NCI-H524 (cell line): Measurements from ENCODE around the gene ITIH4.
A peak's percentile ranks its signal among the peaks of the same experiment; 100 is the strongest.

Experiments used
- DNase-seq, 2 experiments: peaks; one replicate each; lab custom pipeline; 2025; lab: John Stamatoyannopoulos, UW

Gene ITIH4

GRCh38 chr3:52831500-52832301 is 1.2 kb upstream of the ITIH4 start:
- DNase-seq: peak; percentile 86 to 94

- no peak for DNase-seq
These were observed 487 bp downstream of the ITIH4 start for GRCh38 chr3:52829906-52830463.

- no peak for DNase-seq
These were observed 990 bp downstream of the ITIH4 start for GRCh38 chr3:52829482-52829881.

- DNase-seq: no peak
These were observed 2.6 kb downstream of the ITIH4 start for GRCh38 chr3:52827866-52828376.

GRCh38 chr3:52827441-52827840 is 3.0 kb downstream of the ITIH4 start:
- no peak for DNase-seq

- no peak for DNase-seq
These were observed 6.4 kb downstream of the ITIH4 start for GRCh38 chr3:52824037-52824436.

- DNase-seq: no peak
These were observed 8.1 kb downstream of the ITIH4 start for GRCh38 chr3:52822363-52822762.

GRCh38 chr3:52820736-52821135 is 9.7 kb downstream of the ITIH4 start:
- peak; percentile 2 to 30 for DNase-seq

GRCh38 chr3:52819936-52820335 is 10.5 kb downstream of the ITIH4 start:
- DNase-seq: peak in 1 of 2 experiments; percentile 9

- no peak for DNase-seq
These were observed 12.6 kb downstream of the ITIH4 start for GRCh38 chr3:52817860-52818259.

GRCh38 chr3:52817221-52817620 is 13.3 kb downstream of the ITIH4 start:
- no peak for DNase-seq

GRCh38 chr3:52816654-52817053 is 13.8 kb downstream of the ITIH4 start:
- DNase-seq: no peak

GRCh38 chr3:52816199-52816598 is 14.3 kb downstream of the ITIH4 start:
- no peak for DNase-seq

GRCh38 chr3:52813810-52814209 is 16.7 kb downstream of the ITIH4 start:
- no peak for DNase-seq

- DNase-seq: no peak
These were observed 18.9 kb downstream of the ITIH4 start for GRCh38 chr3:52811452-52812011.

GRCh38 chr3:52810923-52811322 is 19.5 kb downstream of the ITIH4 start:
- no peak for DNase-seq

GRCh38 chr3:52809662-52810377 is 20.7 kb downstream of the ITIH4 start:
- DNase-seq: peak; percentile 61 to 82

- no peak for DNase-seq
These were observed 21.3 kb downstream of the ITIH4 start for GRCh38 chr3:52809149-52809548.

GRCh38 chr3:52805270-52806039 is 25.0 kb downstream of the ITIH4 start:
- DNase-seq: peak; percentile 15 to 62

- DNase-seq: no peak
These were observed 28.6 kb downstream of the ITIH4 start for GRCh38 chr3:52801839-52802238.

GRCh38 chr3:52800079-52800478 is 30.4 kb downstream of the ITIH4 start:
- no peak for DNase-seq

- DNase-seq: no peak
These were observed 31.4 kb downstream of the ITIH4 start for GRCh38 chr3:52798978-52799476.
